GM12874 (cell line): Measurements from ENCODE around the gene MACO1.

Experiments
- TF ChIP-seq, protein P1 (sequence below): IDR thresholded peaks from 2 replicates; pipeline ENCODE4 v1.5.1; 2011; ENCODE audit warnings: low read depth, mild to moderate bottlenecking, control low read depth, low read length, moderate library complexity; ENCODE audit not compliant: insufficient read depth

MACO1 gene

DNA sequence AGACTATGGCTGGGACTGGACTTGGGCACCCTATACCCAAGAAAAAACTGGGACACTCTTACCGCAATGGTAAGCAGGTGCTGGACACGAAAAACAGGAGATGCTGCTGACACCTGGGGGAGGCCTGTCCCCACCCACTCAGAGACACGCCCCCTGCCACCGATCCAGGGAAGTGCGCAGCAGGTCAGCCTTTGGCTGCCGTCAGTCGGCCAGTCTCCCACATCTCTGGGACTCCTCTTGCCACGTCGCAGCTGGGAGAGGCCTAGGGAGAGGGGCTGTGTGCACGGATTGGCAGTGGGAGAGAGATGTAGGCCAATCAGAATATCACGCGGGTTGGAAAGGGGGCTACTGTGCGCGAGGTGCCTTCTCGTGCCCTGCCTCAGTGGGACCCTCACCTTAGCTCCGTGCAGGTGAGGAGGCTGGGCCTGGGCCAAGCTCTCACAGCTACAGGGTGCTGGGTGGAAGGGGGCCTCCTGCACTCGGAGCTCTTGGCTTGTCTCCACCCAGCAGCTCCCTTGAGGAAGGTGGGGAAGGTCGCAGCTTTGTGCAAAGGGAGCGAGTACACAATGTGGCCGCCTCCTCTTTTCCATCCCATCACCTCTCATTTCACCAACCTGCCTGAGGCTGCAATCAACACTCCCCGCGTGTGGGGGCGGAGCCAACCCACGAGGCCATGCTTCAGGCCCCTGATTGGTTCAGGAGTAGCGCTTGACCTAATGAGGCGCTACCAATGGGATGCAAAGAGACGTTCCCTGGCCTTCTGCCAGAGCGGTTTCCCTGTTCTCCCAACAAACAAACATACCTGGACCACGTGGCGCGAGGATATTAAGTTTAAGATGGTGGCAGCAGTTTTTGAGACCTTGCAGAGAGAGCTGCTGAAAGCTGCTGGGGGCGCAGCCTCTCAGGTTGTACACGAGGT is 87.0 kb downstream of the MACO1 start:
- TF ChIP-seq, protein P1, sequence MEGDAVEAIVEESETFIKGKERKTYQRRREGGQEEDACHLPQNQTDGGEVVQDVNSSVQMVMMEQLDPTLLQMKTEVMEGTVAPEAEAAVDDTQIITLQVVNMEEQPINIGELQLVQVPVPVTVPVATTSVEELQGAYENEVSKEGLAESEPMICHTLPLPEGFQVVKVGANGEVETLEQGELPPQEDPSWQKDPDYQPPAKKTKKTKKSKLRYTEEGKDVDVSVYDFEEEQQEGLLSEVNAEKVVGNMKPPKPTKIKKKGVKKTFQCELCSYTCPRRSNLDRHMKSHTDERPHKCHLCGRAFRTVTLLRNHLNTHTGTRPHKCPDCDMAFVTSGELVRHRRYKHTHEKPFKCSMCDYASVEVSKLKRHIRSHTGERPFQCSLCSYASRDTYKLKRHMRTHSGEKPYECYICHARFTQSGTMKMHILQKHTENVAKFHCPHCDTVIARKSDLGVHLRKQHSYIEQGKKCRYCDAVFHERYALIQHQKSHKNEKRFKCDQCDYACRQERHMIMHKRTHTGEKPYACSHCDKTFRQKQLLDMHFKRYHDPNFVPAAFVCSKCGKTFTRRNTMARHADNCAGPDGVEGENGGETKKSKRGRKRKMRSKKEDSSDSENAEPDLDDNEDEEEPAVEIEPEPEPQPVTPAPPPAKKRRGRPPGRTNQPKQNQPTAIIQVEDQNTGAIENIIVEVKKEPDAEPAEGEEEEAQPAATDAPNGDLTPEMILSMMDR = no peak

DNA sequence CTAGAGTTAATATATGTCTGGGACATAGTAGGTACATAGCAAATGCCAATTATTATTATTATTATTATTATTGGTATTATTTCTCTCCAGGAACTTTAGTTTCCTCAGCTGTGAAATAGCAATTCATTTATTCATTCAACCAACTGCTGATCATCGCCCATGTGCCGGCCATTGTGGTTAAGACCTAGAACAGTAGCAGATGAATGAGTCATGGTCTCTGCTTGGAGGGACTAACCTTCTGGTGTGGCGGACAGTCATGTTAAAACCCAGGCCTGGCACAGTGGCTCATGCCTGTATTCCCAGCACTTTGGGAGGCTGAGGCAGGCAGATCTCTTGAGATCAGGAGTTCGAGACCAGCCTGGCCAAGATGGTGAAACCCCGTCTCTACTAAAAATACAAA is 88.9 kb downstream of the MACO1 start:
- TF ChIP-seq, protein P1 = no peak

DNA sequence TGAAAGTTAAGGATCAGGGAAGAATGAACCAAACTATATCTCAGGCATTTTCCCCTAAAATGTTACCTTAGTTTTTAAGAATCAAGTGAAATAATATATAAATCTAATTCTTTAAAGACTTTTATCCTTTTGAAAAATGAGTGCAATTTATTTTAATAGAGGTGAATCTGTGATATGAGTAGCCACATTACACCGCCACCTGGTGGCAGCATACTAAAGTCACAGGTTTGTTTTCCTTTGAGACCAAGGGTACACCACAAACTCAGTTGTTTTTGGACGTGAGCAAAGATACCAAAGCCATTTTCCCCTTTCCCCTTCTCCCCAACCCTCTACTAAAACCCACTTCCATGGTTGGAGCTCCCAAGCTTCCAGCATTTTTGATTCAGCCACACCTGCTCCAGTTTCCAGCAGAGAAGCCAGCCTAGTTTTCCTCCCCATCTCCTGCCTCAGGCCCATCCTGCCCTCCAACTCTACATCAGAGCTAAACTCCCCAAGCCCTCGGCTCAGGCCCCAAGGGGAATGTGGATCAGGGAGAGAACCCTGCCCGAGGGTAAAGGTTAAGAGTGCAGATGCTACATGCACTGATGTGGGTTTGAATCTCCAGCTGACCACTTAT is 89.9 kb downstream of the MACO1 start:
- TF ChIP-seq, protein P1 = peak; percentile 67

DNA sequence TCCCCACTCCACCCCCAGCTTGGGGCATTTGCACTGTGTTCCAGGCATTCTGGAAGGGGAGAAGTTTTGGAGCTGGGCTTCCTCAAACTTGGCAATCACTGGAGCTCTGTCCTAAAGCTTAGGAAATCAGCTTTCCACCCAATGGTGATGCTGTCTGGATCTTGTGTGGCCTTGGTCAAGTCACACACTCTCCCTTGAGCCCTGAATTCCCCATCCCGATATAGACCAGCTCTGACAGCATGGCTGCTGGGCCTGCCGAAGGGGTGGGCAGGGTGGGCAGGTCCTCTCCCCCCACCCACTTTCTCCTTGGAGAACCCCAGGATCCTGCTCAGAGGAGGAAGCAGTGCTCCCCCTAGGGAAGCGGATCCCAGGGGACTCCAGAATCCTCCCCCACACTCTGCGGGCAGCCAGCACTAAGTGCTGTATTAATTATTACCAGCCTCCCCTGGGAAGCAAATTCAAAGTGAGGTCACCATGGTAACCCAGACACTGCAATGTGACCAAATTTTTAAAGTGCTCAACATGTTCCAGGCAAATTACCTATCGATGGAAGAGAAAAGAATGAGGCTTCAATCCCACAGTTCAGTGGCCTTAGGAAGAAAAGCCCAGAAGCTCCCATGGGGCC is 91.4 kb downstream of the MACO1 start:
- TF ChIP-seq, protein P1 = no peak

DNA sequence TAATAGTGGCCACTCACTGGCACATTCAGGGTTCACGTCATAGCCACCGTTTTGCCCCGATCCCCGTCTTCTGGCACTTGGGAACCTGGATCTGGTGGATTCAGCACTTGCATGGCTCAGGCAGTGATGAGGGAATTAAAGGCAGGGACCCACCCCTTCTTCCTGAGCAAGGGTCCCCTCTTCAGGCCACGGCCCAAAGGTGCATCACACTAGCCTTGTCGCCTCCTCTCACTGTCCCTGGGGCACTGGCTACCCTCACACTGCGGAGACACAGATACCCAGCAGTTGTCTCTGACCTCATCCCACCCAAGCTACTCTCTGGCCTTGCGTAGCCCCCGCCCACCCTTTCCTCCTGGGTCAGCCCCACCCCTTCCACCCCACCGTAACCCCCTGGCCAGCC is 92.8 kb downstream of the MACO1 start:
- TF ChIP-seq, protein P1 = peak; percentile 22; the same call in 1 of the 2 replicates

DNA sequence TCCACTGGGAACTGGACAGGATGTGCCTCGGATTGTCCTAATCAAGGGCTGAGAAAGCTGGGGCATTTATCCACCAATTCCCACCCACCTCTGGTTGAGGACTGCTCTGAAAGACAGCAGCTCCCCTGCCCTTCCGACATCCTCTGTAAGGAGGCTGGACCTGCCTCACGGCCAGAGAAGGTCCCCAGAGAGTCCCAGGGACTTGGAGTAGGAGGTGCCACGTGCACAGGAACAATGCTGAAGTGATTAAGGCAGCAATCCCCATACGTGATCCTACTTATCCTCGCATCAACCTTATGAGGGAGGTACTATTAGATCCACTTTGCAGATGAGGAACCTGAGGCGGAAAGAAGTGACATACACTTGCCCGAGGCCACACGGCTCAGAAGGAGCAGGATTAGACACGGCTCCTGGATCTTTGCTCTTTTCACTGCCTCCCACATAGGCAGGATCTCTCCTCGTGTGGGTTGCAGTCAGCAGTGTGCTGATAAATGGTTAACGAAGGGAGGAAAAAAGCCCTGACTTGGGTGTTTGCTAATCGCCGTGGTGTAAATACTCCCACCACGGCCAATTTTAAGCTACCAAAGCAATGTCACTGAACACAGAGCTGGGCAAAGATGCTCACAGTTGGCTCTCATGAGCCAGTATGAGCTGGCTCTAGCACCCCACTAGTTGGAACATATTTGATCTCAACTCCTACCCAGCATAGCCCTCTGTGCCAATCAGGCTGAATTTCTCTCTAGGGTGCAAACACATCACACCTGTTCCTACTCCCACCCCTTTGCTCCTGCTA is 94.1 kb downstream of the MACO1 start:
- TF ChIP-seq, protein P1 = no peak

DNA sequence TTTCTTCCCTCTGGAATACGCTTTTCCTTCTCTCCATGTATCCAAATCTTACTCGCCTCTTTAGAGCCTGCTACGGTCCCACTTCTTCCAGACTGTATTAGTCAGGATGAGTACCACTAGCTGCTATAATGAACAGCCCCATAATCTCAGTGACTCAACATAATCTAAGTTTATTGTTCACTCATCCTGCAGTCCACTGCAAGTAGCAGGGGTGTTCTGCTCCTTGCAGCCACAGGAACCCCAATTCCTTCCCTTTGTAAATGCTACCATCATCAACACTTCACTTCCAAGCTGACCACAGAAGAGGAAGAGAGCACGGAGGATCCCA is 94.6 kb downstream of the MACO1 start:
- TF ChIP-seq, protein P1 = no peak
